IMR-90 (cell line): ENCODE data around the gene LLGL1. TPM values are rescaled to one million over a fixed set of nuclear protein-coding genes. Genes with fewer than 3 reads are reported as not detected.

Experiments
- ATAC-seq: fragments of 200-7000 bp; cut with Tn5 transposase; 2 replicates; pipeline ENCODE4 v1.9.1; 2020; ENCODE audit warnings: low read depth, mild to moderate bottlenecking, moderate library complexity
- BruUV-seq: library from RNA; stranded (reverse); fragments of 400-500 nt; replicated peaks from 2 replicates; lab custom pipeline; 2021; lab: Mats Ljungman, UMichigan
- CTCF ChIA-PET: fragments of 300-600 bp; formaldehyde crosslinking; extraction: SDS; loops from one replicate; lab custom pipeline; 2021; ENCODE audit warnings: antibody characterized with exemption; lab: Yijun Ruan, JAX
- POLR2A ChIA-PET: fragments of 300-600 bp; sonication (Branson Sonifier 250); formaldehyde crosslinking; loops from one replicate; lab custom pipeline; 2022; ENCODE audit warnings: antibody characterized with exemption; ENCODE audit not compliant: unreplicated experiment; lab: Charles Lee
- DNase-seq: peaks from one replicate; pipeline ENCODE4 v3.0.0; 2013
- H2AFZ ChIP-seq: replicated peaks from 2 replicates; pipeline ENCODE3; 2013; ENCODE audit warnings: low read length, mild to moderate bottlenecking; ENCODE audit not compliant: poor library complexity
- H2AK5ac ChIP-seq: 2 replicates; pipeline ENCODE4 v1.6.1; 2013; ENCODE audit warnings: low read depth, low read length, inconsistent platforms
- H2AK9ac ChIP-seq: replicated peaks from 2 replicates; pipeline ENCODE3; 2013; ENCODE audit warnings: mild to moderate bottlenecking, low read depth, low read length, moderate library complexity; ENCODE audit not compliant: poor library complexity
- H2BK120ac ChIP-seq: 2 replicates; pipeline ENCODE4 v1.6.1; 2013; ENCODE audit warnings: low read depth, low read length, inconsistent platforms
- H2BK15ac ChIP-seq: 3 replicates; pipeline ENCODE4 v1.6.1; 2013; ENCODE audit warnings: low read depth, low read length, inconsistent platforms
- H2BK20ac ChIP-seq: 2 replicates; pipeline ENCODE4 v1.6.1; 2013; ENCODE audit warnings: low read depth, mild to moderate bottlenecking, inconsistent platforms, low read length, moderate library complexity
- H2BK5ac ChIP-seq: 2 replicates; pipeline ENCODE4 v1.6.1; 2013; ENCODE audit warnings: mild to moderate bottlenecking, low read depth, low read length, inconsistent platforms; ENCODE audit not compliant: poor library complexity, severe bottlenecking
- H3K14ac ChIP-seq: replicated peaks from 2 replicates; pipeline ENCODE4 v1.6.1; 2013; ENCODE audit warnings: low read depth, low read length, inconsistent platforms
- H3K18ac ChIP-seq: 2 replicates; pipeline ENCODE4 v1.6.1; 2013; ENCODE audit warnings: low read depth, low read length, control low read depth
- H3K23ac ChIP-seq: 2 replicates; pipeline ENCODE4 v1.6.1; 2013; ENCODE audit warnings: low read depth, low read length, inconsistent platforms
- H3K27ac ChIP-seq: 2 replicates; pipeline ENCODE4 v1.5.1; 2013; ENCODE audit warnings: mild to moderate bottlenecking, control low read depth, low read length; ENCODE audit not compliant: insufficient read depth
- H3K27me3 ChIP-seq: 2 replicates; pipeline ENCODE4 v1.6.1; 2013; ENCODE audit warnings: low read length; ENCODE audit not compliant: control insufficient read depth, insufficient read depth
- H3K36me3 ChIP-seq: 2 replicates; pipeline ENCODE4 v1.6.1; 2013; ENCODE audit warnings: low read length, mixed read lengths; ENCODE audit not compliant: control insufficient read depth, insufficient read depth
- H3K4ac ChIP-seq: 2 replicates; pipeline ENCODE4 v1.6.1; 2013; ENCODE audit warnings: low read depth, low read length, inconsistent platforms
- H3K4me1 ChIP-seq: 2 replicates; pipeline ENCODE4 v1.6.1; 2013; ENCODE audit warnings: low read length, mixed read lengths; ENCODE audit not compliant: control insufficient read depth, insufficient read depth
- H3K4me2 ChIP-seq: 2 replicates; pipeline ENCODE4 v1.6.1; 2013; ENCODE audit warnings: low read depth, mild to moderate bottlenecking, control low read depth, low read length, moderate library complexity
- H3K4me3 ChIP-seq: 2 replicates; pipeline ENCODE4 v1.5.1; 2013; ENCODE audit warnings: low read depth, mild to moderate bottlenecking, control low read depth, low read length, moderate library complexity; ENCODE audit not compliant: insufficient read depth
- H3K56ac ChIP-seq: 2 replicates; pipeline ENCODE4 v1.6.1; 2013; ENCODE audit warnings: low read length, inconsistent platforms; ENCODE audit not compliant: insufficient read depth; ENCODE audit errors: extremely low read depth
- H3K79me1 ChIP-seq, 2 experiments: 2 replicates each; pipeline ENCODE4 v1.6.1; 2013; ENCODE audit warnings: low read length in 2 of 2, inconsistent platforms in 1 of 2, low read depth in 1 of 2
- H3K9ac ChIP-seq: 2 replicates; pipeline ENCODE4 v1.6.1; 2013; ENCODE audit warnings: low read depth, low read length, control low read depth
- H3K9me1 ChIP-seq: 2 replicates; pipeline ENCODE4 v1.6.1; 2013; ENCODE audit warnings: low read length, inconsistent platforms; ENCODE audit not compliant: insufficient read depth
- H3K9me3 ChIP-seq: 2 replicates; pipeline ENCODE4 v1.6.1; 2013; ENCODE audit warnings: low read length; ENCODE audit not compliant: control insufficient read depth, insufficient read depth
- H4K20me1 ChIP-seq: 2 replicates; pipeline ENCODE4 v1.6.1; 2013; ENCODE audit warnings: low read length, inconsistent platforms; ENCODE audit not compliant: insufficient read depth
- H4K5ac ChIP-seq: 2 replicates; pipeline ENCODE4 v1.6.1; 2013; ENCODE audit warnings: mild to moderate bottlenecking, low read depth, low read length, control low read depth
- H4K8ac ChIP-seq, 2 experiments: 2 replicates each; pipeline ENCODE4 v1.6.1; 2013; ENCODE audit warnings: low read depth in 2 of 2, low read length in 2 of 2, control low read depth in 1 of 2, inconsistent platforms in 1 of 2
- H4K91ac ChIP-seq: 2 replicates; pipeline ENCODE4 v1.6.1; 2013; ENCODE audit warnings: low read depth, low read length, inconsistent platforms; ENCODE audit not compliant: insufficient read depth
- CHD1 ChIP-seq: IDR thresholded peaks from 2 replicates; pipeline ENCODE4 v1.6.1; 2012; ENCODE audit warnings: low read depth, low read length, improper control_type of control experiment
- ELK1 ChIP-seq: fragments of 150-350 bp; IDR thresholded peaks from 2 replicates; pipeline ENCODE4 v1.6.1; 2016; ENCODE audit warnings: low read depth, mild to moderate bottlenecking, low read length, moderate library complexity, borderline replicate concordance
- MAZ ChIP-seq: IDR thresholded peaks from 2 replicates; pipeline ENCODE4 v1.6.1; 2012; ENCODE audit warnings: low read depth, mild to moderate bottlenecking, low read length, improper control_type of control experiment, moderate library complexity, borderline replicate concordance
- MXI1 ChIP-seq: IDR thresholded peaks from 2 replicates; pipeline ENCODE4 v1.6.1; 2012; ENCODE audit warnings: low read depth, mild to moderate bottlenecking, low read length, moderate library complexity, borderline replicate concordance
- SMC3 ChIP-seq: fragments of 150-350 bp; IDR thresholded peaks from 2 replicates; pipeline ENCODE4 v1.6.1; 2016; ENCODE audit warnings: low read depth, mild to moderate bottlenecking, antibody characterized with exemption, low read length, moderate library complexity
- WGBS, 2 experiments: methylation state at CpG; one replicate each; pipeline versions ENCODE4 v1.1.5 to v1.1.7; 2013; ENCODE audit warnings: missing lambda C conversion rate in 2 of 2; ENCODE audit not compliant: insufficient read length in 1 of 2; ENCODE audit errors: extremely low coverage in 2 of 2; 5-methylcytosine and 5-hydroxymethylcytosine counted together
- dilution Hi-C: fragments of 300-500 bp; cut with HindIII; formaldehyde crosslinking; loops from one replicate; pipeline ENCODE4 v1.14.3; 2018; ENCODE audit warnings: low sequenced_read_pairs; ENCODE audit not compliant: unreplicated experiment
- in situ Hi-C: fragments of 300-500 bp; cut with MboI; formaldehyde crosslinking; loops from 3 replicates; pipeline ENCODE4 v1.14.3; 2019; ENCODE audit warnings: low sequenced_read_pairs, inconsistent platforms, mixed read lengths
- intact Hi-C: fragments of 100-400 bp; cut with micrococcal nuclease; formaldehyde crosslinking; loops from 2 replicates; pipeline ENCODE4 v1.10.0; 2022
- polyA plus RNA-seq, 3 experiments: library from polyadenylated mRNA; depleted of rRNA; stranded (reverse); fragments of >200 nt; gene quantifications; 2 replicates each; pipeline ENCODE4 v1.2.3, GENCODE V29; 2012; ENCODE audit warnings: low replicate concordance in 1 of 3
- total RNA-seq: library from RNA; depleted of rRNA; stranded (reverse); fragments of >200 nt; gene quantifications from 2 replicates; pipeline ENCODE4 v1.2.3, GENCODE V29; 2012

The LLGL1 gene
- total and polyA plus RNA-seq, 2 of the 4 experiments (the other 2 are of a cell fraction), result 40.1 to 52.9 TPM

- Histone ChIP-seq H2BK15ac (no peak overlapping the region), H3K9me3 (no peaks in the 10 kb centered on the region), H2AFZ (no peak overlapping the region), H3K4me3 (no peak overlapping the region), H3K36me3 (no peaks in the 10 kb centered on the region), H3K27ac (no peak overlapping the region), H3K9me1 (peaks cover 13% of the 10 kb centered on the region), H3K9ac (no peak overlapping the region), H4K91ac (no peak overlapping the region), H3K14ac (no peak overlapping the region), H3K4ac (no peak overlapping the region), H3K79me1 (peaks cover 6 to 7% of the 10 kb centered on the region in 2 experiments; a peak in 3 of 4 replicates), H2BK20ac (no peak overlapping the region), H4K8ac (no peak overlapping the region), H2BK120ac (no peak overlapping the region), H3K4me2 (no peak overlapping the region), H3K4me1 (peaks cover 15% of the 10 kb centered on the region), H3K56ac (no peak overlapping the region), H3K23ac (no peak overlapping the region), H3K18ac (no peak overlapping the region), H2AK5ac (no peak overlapping the region), H3K27me3 (no peaks in the 10 kb centered on the region), H2AK9ac (no peak overlapping the region), H2BK5ac (no peak overlapping the region), H4K20me1 (no peaks in the 10 kb centered on the region), H4K5ac (no peak overlapping the region)
- no CpG with 5 or more reads among the region's 8 CpGs for WGBS, 2 experiments
- in situ Hi-C loops, result no loop called here
- dilution Hi-C loops, result no loop called here
- ATAC-seq (no peak), DNase-seq (no peak)
- no TSS peak for BruUV-seq
- POLR2A ChIA-PET, result no interaction called here
- CTCF ChIA-PET, result interaction anchor here (0.6 kb wide), 1 partner anchor 122 kb away, joined by 3 read pairs; no protein-coding TSS in a partner anchor
- intact Hi-C loops, result no loop called here
- TF ChIP-seq MXI1, result no peak
- TF ChIP-seq MAZ, result no peak
- no peak for TF ChIP-seq ELK1
- no peak for TF ChIP-seq SMC3
- no peak for TF ChIP-seq CHD1
Measured at GRCh38 chr17:18177722-18178121, 47.7 kb upstream of the LLGL1 start.
